NCI-H146 treated with DMSO at 0.1 percent for 48 hours (cell line): ENCODE measurements around the gene NUAK2.
A peak's percentile ranks its signal among the peaks of the same experiment; 100 is the strongest.

Experiments
- DNase-seq: peaks from one replicate; lab custom pipeline; 2025; ENCODE audit not compliant: unreplicated experiment; lab: John Stamatoyannopoulos, UW

Gene NUAK2

DNA sequence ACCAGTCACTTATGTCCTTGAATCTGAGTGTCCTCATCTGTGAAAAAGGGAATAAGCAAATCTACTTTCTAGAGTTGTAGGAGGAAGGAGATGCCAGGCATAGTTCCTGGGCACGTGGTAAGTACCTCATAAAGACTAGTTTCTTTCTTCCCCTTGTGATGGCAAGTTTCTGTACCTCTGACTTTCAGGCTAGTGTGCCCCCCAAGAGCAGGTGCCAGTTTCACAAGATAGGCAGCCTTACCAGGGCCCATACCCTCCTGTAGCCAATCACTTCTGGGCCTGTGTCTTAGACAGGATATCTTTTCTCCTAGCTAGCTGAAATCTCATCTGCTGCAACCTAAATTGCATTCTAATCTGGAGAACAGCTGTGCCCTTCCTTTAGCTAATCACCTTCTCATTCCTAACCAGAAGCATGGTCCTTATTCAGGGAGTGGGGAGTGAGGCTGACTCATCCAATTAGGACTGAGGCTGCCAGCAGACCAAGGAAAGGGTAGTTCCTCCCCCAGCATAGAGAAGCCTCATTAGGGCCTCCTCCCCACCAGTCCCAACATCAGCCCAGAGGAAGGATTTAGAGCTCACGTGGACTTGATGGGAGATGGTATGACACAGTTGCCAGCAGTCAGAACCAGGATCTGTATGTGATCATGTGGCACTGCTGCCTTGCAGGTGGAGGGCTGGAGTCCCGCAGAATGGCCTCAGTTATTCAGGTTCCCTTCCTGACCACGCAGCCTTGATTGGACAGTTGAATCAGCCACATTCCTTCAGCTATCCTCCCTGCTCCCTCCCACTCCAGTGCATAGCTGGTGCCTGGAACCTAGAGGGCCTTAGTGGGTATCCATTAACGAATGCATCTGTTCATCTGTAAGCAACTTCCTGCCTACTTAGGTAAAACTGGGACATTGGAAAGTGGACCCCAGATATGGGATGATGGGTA lies 27.3 kb upstream of the NUAK2 start:
- no peak for DNase-seq

DNA sequence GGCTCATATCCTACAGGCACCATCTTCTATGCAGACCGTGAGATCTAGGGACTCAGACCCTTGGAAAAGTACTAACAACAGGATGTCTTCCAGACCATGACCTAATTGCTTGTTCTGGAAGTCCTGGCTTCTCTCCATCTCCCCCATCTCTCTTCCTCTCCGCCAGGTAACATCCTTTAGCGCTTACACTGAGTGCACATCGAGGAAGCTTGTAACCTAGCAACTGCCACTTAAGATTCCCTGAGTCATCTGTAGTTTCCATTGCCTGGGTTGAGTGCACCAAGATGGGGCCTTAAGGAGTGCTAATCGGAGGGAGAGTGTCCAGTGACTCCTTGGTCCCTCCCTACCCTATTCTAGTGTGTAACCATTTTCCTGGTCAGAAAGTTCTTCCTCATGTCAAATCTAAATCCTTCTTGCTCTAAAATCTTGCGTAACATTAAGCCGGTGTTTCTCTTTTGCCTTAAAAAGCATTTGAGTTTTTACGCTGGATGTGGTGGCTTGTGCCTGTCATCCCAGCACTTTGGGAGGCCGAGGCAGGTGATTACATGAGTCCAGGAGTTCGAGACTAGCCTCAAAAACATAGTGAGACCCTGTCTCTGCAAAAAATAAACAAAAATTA lies 25.5 kb upstream of the NUAK2 start:
- no peak for DNase-seq

DNA sequence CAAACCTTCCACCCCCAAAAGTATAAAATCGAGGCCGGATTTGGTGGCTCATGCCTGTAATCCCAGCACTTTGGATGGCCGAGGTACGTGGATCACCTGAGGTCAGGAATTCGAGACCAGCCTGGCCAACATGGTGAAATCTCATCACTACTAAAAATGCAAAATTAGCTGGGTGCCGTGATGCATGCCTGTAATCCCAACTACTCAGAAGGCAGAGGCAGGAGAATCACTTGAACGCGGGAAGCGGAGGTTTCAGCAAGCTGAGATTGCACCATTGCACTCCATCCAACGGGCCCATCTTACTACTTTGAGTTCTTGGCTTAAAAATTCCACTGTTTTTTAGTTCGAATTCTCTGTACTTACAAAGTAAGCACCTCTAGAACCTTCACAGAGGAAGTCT lies 24.2 kb upstream of the NUAK2 start:
- no peak for DNase-seq

DNA sequence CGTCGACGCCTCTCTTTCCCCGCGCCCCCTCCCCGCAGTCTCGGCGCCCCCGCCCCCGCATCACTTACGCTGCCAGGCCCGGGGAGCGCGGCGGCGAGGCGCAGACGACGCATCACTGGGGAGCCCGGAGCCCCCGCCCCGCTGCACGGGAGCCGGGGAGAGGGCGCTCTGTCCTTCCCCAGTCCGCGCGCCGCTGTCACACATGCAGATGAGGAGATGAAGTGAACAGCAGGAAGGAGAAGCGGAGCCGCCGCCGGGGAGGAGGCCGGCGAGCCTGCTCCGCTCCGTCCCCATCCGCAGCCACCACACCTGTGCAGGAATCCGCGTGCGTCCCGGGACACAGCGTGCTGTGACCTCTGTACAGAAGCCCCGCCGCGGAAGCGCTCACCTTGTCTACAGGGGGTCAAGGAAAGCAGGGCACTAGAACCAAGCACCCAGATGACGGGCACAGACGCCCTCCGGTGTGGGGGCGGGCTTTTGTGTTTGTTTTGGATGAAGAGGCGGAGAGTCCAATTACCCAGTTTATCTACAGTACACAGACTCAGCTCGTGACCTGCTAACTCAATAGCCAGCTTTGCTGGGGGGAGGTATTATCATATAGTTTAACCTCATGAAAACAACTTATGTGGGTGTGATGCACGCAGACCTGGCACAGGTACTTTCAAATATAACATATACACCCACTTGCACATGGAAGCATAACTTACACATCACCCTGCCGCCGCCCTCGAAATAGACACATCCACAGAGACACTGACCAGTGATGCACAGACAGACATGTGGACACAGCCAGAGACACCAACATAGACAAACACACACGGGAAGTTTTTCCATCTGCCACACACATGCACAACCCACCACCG lies 22.8 kb upstream of the NUAK2 start:
- DNase-seq, result peak; percentile 69

DNA sequence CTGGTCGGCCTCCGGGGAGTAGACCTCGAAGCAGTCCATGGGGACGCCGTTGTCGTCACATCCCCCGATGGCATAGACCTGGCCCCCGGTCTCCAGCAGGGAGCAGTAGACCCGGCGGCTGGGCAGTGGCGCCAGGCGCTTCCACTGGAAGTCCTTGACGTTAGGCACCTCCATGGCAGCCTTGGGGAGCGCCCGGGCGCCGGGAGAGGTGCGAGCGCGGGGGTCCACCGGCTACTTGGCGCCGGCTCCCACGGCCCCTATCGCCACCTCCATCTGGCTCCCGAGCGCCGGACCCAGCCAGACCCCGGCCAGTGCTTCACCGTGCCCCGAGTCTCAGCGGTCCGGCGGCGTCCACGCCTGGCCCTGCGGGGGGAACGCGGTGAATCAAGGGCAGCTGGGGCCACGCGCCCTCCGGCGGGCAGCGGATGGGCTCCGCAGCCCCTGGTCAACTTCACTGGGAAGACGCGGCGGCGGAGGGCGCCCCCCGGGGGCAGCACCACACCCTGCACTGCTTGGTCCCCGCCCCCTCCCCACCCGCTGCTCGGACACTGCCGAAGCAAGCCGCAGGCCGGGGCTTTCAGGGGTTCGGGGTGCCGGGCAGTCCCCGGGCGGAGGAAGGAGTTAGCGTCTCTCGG lies 22.0 kb upstream of the NUAK2 start:
- DNase-seq, result no peak

DNA sequence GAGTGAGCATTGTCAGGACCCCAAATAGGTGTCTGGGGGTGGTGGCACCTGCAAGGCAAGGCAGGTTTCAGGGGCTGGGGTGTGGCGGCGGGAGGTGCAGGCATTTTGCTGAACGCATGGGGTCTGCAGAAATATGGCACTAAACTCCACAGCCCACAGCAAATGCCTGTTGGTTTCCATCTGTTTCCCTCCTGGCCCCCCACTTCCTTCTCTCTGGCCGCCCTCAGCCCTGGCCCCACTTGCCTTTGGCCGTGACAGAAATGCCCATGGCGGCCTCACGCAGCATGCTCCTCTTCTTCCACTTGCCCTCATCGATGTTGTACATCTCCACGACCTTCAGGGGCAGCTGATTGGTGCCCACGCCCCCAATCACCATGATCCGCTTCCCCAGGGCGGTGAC lies 21.4 kb upstream of the NUAK2 start:
- DNase-seq, result no peak

DNA sequence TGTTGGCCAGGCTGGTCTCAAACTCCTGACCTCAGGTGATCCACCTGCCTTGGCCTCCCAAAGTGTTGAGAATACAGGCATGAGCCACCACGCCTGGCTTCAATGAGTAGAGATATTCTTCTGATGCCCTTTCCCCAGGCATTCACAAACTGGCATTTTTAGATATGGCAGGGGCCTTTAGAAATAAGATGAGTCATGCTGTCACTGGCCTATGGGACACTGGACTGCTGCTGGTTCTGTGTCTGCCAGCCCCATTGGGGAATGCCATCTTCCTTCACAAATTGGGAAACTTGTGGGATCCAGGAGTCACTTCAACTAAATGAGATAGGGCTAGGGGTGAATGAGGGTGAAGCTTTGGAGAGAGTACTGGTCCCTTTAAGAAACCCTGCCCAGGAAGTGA lies 19.1 kb upstream of the NUAK2 start:
- DNase-seq, result no peak

DNA sequence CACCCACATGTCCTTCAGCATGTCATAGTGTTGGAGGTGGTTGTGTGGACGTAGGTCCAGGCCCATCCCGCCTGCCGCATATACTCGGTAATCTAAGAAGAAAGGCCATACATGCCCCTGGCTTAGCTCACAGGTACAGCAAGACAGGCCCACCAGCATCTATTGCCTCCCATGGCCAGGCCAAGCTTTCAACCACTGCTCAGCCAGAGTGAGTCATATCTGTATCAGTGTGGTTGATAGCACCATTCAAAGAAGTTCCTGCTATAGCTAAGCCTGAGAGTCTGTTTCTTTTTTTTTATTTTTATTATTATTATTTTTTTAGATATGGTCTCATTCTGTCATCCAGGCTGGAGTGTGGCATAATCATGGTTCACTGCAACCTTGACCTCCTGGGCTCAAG lies 18.2 kb upstream of the NUAK2 start:
- DNase-seq, result no peak

DNA sequence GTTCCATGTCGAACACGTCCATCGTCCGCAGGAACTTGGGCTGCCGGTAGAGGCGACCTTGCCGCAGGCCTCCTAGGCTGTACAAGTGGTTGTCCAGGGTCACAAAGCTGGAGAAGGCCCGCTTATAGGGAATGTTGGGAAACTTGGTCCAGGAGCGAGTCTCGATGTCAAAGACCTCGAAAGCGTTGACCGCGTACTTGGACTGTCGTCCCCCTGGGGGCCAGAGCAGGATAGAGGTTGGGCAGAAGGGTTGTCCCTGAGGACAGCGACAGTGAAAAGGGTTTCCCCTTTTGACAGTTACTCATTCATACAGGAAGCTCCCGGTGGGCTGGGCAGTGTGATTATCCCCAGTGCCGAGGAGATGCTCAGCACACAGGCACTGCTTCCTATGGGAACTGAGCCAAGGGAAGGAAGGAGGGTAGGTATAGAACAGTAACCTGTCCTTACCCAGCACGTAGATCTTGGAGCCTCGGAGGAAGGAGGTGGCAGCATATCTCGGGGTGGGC lies 17.7 kb upstream of the NUAK2 start:
- no peak for DNase-seq

DNA sequence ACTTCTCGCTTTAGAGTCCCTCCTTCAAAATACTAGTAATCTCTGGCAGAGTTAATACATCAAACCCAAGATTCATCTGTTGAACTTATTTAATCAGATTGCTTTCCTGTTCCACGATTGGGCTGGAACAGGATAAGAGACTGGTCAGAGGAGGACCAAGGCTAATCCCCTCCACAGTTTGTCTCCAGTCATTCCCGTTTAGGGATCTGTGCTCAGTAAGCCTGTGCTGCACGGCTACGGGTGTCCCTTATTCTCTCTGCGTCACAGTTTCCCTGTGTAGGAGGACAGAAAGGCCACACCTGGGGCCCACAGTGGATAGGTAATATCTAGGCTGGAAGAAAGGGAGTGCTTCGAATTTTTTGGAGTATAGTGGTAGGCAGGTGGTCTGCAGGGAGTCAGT lies 16.5 kb upstream of the NUAK2 start:
- DNase-seq, result no peak

DNA sequence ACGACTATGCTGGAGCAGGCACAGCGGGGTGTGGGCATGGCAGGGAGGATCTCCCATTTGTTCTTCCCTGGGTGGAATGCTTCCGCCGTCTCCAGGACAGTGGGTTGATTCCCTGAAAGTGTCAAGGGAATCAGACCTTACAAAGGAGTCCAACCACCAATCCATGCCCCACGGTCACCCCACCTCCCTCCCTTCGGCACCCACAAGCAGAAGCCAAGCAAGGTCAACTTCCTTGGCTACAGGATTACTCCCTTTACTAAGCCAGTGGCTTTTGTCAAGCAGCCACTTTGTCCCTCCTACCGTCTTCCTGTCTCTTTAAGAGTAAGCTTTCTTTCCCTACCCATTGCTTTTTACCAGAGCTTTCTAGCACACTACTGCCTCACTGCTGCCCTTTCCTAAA lies 15.9 kb upstream of the NUAK2 start:
- DNase-seq, result no peak

DNA sequence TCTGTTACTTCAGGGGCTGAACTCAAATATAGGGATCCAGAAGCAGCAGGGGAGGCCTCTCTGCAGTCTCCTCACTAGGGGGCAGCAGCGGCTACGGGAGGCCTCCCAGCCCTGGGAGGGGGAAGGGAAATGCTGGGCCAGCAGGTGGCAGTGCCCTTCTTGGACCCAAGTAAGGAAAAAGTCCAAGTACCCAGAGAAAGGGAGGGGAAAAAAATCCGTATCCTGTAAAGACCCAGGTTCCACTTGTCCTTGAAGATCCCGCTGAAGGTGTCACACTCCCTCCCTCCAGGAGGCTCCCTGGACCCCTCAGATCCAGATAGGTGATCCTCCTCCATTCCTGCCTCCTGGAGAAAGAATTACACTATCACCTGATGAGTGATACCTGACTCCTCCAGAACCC lies 14.1 kb upstream of the NUAK2 start:
- peak; percentile 37 for DNase-seq

DNA sequence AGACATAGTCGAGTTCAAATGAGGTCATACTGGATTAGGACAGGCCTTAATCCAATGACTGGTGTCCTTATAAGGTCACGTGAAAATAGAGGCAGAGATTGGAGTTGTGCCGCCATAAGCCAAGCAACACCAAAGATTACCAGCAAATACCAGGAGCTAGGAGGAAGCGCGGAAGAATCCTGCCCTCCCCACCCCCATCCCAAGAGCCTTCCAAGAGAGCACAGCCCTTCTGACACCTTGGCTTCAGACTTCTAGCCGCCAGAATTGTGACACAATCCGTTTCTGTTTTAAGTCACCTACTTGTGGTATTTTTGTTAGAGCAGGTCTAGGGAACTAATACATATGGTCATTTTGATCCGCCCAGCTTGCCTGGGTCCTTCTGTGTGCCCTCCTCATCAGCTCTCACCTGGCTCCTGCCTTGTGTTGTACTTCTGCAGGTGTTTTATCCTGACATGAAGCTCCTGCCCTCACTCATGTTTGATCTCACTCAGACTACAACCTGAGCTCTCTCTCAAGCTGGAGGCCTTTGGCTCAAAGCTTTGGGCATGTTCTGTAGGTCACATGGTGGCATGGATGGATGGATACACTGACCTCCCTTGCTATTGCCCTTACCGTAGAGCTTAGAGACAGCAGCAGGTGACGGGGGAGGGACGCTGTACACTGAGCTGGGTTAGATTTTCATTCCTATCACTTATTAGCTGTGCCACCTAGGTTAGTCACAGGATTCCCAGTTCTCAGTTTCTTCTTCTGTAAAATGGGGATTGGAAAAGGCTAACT lies 10.7 kb upstream of the NUAK2 start:
- no peak for DNase-seq

DNA sequence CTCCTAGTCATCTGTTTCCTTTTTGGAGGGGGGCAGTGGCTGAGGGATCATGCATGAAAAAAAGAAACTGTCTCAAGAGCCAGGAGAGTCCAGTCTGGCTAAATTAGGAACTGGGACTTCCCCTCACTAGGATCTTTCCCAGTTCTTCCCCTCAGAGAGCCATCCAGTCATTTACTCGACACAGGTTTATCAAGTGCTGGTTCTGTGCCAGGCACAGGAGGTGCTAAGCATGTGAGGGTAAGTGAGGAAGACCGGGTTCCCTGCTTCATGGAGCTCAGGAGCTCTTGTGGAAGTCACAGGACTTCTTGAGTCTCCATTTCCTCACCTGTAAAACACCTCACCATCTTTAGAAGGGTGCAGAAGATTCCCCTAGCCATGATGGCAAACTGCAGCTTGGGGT lies 8.6 kb upstream of the NUAK2 start:
- DNase-seq, result no peak

DNA sequence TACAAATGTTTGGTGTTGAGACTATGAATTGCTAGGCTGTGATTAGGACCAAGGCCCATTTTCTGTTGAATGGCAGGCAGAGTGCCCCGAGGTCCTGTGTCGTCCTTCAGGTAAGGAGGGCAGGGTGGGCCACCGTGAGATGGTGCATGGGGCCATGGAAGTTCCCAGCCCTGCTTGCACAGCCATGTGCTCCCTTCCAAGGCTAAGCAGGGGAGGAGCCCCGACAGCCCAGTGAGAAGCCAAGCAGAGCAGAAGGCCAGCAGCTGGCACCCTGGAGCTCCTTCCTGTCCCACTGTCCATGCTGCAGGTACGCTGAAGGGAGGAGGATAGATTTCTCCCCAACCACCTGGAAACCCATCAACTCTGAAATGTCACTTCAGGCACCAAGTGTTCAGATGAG lies 8.2 kb upstream of the NUAK2 start:
- DNase-seq, result no peak

DNA sequence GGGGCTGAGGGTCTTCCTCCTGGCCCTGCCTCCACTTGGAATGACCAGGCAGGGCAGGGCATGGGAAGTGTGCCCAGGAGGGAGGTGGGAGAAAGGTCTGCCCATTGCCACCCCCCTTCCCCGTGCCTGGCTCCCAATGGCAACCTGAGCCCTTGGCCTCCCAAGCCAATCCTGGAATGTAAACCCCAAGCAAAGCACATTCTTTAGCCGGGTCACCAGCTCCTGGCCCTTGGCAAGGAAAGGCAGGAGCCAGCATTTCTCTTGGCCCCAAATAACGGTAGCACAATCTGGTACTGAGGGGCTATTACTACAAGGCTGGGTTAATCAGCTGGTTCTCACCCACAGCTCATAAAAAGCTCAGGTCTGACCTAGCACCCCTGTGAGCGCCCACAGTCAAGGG lies 6.9 kb upstream of the NUAK2 start:
- no peak for DNase-seq

DNA sequence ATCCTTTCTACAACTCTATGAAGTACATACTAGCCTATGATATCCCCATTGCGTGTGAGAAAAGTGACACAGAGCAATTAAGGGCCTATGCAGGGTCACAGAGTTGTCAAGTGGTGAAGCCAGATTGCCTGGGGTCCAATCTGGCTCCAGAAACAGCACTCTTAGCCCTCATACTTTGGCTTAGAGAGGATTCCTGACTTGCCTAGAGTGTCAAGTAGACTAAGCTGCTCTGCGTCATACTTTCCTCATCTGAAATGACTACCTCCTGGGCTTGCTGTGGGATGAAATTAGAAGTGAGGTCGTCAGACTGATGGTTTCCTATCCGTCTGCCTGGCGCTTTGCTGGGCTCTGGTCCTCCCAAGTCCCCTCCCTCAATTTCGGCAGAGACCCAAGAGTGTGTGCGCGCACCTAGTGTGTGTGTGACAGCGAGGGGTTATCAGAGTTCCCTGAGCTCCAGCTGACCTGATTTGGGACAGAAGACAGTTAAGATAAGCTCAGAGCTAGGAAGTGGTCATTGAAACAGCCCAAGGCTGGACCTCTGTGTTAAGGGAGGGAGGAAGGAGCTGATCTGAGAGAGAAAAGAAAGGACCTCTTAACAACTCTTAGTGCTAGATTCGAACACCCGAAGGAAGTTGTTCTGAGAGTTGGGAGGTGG lies 5.4 kb upstream of the NUAK2 start:
- no peak for DNase-seq

DNA sequence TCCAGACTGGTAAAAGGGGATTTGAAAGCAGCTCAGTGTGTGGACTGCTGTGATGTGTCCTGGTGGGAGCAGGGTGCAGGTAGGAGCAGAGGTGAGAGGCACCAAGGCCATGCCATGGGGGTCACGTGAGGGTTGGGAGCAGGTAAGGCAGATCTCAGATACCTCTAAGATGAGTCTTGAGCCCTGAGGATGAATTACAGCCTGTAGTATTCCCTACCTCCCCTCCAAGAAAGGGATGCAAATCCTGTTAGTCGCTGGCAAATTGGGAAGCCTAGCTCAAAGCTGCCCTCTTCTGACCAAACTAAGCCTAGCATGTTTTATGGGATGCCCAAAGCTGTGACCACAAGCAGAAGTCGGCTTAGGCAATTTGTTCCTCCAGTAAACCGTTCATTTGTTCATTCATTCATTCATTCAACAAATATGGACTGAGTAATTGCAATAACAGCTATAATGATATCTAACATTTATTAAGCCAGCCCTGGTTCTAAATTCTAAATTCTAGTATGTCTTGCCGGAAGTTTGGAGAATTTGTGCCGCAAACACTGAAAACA lies 3.9 kb upstream of the NUAK2 start:
- peak; percentile 31 for DNase-seq

DNA sequence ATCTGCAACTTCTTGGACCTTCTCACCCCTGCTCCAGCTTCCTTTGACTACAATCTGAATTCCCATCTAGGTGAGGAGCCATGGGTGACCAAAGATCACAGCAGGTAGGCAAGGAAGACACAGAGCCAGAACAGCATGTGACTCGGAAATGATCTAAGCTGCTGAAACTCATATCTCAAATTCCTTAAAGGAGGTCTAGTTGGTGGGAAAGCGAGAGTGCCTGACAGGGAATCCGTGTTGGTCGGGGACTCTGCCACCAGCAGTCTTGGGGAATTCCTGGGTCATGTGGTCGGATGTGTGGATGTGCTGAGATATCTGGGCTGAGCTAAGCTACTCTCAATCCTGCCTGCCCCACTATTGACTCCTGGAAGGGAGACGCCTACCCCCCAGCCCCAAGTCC lies 3.2 kb upstream of the NUAK2 start:
- no peak for DNase-seq

DNA sequence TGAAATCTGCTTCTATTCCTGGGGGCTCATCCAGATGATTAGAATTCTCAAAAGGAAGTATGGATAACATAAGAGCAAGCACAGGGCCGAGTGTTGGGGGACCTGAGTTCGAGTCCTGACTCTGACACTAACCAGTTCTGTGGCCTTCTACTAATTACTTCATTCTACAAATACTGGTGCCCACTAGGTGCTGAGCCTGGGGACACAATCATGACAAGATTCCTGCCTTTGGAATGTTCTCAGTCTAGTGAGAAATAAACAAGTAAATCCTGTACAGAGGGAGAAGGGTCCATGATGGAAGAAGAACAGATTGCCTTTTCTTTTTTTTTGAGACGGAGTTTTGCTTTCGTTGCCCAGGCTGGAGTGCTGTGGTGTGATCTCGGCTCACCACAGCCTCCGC lies 2.2 kb upstream of the NUAK2 start:
- DNase-seq, result no peak
